ENCODE measurements around the gene RTN3.
"Not testable (repeated sequence)": the region's sequence is repeated elsewhere in the genome, so short reads cannot be mapped to it uniquely, and the experiment has no call there.

DNA sequence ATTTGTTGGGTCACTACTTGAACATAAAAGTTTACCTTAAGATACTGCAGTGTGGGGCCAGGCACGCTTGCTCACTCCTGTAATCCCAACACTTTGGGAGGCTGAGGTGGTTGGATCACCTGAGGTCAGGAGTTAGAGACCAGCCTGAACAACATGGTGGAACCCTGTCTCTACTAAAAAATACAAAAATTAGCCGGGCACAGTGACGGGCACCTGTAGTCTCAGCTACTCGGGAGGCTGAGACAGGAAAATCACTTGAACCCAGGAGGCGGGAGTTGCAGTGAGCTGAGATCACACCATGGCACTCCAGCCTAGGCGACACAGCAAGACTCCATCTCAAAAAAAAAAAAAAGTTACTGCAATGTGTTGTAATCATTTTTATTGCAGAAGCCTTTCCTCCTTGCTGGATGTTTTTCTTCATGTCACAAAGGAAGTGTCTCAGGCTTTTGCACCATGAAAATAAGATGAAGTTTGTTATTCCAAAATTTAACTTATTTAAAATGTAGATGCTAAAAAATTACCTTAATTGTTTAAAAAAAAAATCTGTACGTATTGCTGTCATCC is 3.9 kb downstream of the RTN3 start:
- TF ChIP-seq CTCF (IDR thresholded peaks at IDR 0.05); POLR2AphosphoS5 (IDR thresholded peaks at IDR 0.05; ENCODE audit: low read depth, low read length); REST (IDR thresholded peaks at IDR 0.05; ENCODE audit: insufficient read depth in 1 of 2, low read depth in 2 of 2, low read length in 1 of 2); TCF7L2 (IDR thresholded peaks at IDR 0.05; ENCODE audit: low read depth, low read length): not testable (repeated sequence)

Data from Panc1 (cell line).